WTC11 (cell line): ENCODE data around the gene DKK3.

Experiments
- ATF3 ChIP-seq: sonication (generic); formaldehyde crosslinking; conservative IDR thresholded peaks from 2 replicates; pipeline ENCODE4 v1.8.1; 2022; ENCODE audit warnings: mild to moderate bottlenecking, missing genetic modification reagents
- CREB1 ChIP-seq: sonication (generic); formaldehyde crosslinking; IDR thresholded peaks from 2 replicates; pipeline ENCODE4 v1.8.0; 2023; ENCODE audit warnings: mild to moderate bottlenecking, missing genetic modification reagents
- CTCF ChIP-seq: fragments of 200-600 bp; IDR thresholded peaks from 2 replicates; pipeline ENCODE4 v1.8.0; 2022; ENCODE audit warnings: antibody characterized with exemption
- ZBTB21 ChIP-seq: sonication (generic); formaldehyde crosslinking; IDR thresholded peaks from 2 replicates; pipeline ENCODE4 v1.8.1; 2023; ENCODE audit warnings: mild to moderate bottlenecking, missing genetic modification reagents, borderline replicate concordance
- ZNF416 ChIP-seq: fragments of 250-450 bp; sonication (Bioruptor Pico); IDR thresholded peaks from 2 replicates; pipeline ENCODE4 v1.9.0; 2021; ENCODE audit warnings: mild to moderate bottlenecking, inconsistent platforms

- TF ChIP-seq ZNF416 (CRISPR knock-in tag) (no peak), ZBTB21 (no peak), CTCF (no peak), ATF3 (CRISPR knock-in tag) (no peak), CREB1 (CRISPR knock-in tag) (no peak)
Observed at GRCh38 chr11:11980841-11981308, 27.6 kb downstream of the DKK3 start.
